ENCODE measurements around the gene HSPD1. TPM values are rescaled to one million over a fixed set of nuclear protein-coding genes. Genes with fewer than 3 reads are reported as not detected.

Gene HSPD1
- total RNA-seq, 1 experiment from 2014 or later: 995 TPM

GRCh38 chr2:197453123-197453913 lies 46.3 kb downstream of the HSPD1 start, which contains the start of gene COQ10B (continued):
- TF ChIP-seq TCF7 (CRISPR knock-in tag; IDR thresholded peaks at IDR 0.05; ENCODE audit: low read depth) (no peak), ZNF423 (CRISPR knock-in tag; IDR thresholded peaks at IDR 0.05) (no peak), ZNF263 (CRISPR knock-in tag; IDR thresholded peaks at IDR 0.05; ENCODE audit: low read depth) (no peak), FOXP1 (CRISPR knock-in tag; IDR thresholded peaks at IDR 0.05; ENCODE audit: borderline replicate concordance) (no peak; the same call in 1 of the 2 replicates), ZNF425 (CRISPR knock-in tag; conservative IDR thresholded peaks at IDR 0.05) (no peak), USF2 (CRISPR knock-in tag; IDR thresholded peaks at IDR 0.05) (0 out of 2 replicates have a peak, but pooled peaks have one; percentile 10), SMAD4 (CRISPR knock-in tag; IDR thresholded peaks at IDR 0.05) (no peak), JUN (CRISPR knock-in tag; IDR thresholded peaks at IDR 0.05) (no peak), CREB1 (CRISPR knock-in tag; IDR thresholded peaks at IDR 0.05) (no peak), SMAD3 (CRISPR knock-in tag; IDR thresholded peaks at IDR 0.05; ENCODE audit: borderline replicate concordance) (no peak), ZSCAN18 (CRISPR knock-in tag; IDR thresholded peaks at IDR 0.05) (no peak), RELA (CRISPR knock-in tag; IDR thresholded peaks at IDR 0.05; ENCODE audit: borderline replicate concordance) (no peak), ATF6 (CRISPR knock-in tag; IDR thresholded peaks at IDR 0.05) (no peak), FOXJ3 (CRISPR knock-in tag; IDR thresholded peaks at IDR 0.05; ENCODE audit: borderline replicate concordance) (no peak), NFE2L1 (CRISPR knock-in tag; IDR thresholded peaks at IDR 0.05) (no peak), OVOL2 (CRISPR knock-in tag; IDR thresholded peaks at IDR 0.05; ENCODE audit: borderline replicate concordance) (no peak), ZBTB21 (CRISPR knock-in tag; IDR thresholded peaks at IDR 0.05; ENCODE audit: borderline replicate concordance) (no peak), EMX1 (CRISPR knock-in tag; IDR thresholded peaks at IDR 0.05) (no peak), NFYB (CRISPR knock-in tag; conservative IDR thresholded peaks at IDR 0.05; ENCODE audit: low read depth) (peak; percentile 85), NR3C1 (CRISPR knock-in tag; conservative IDR thresholded peaks at IDR 0.05; ENCODE audit: low read depth) (no peak), CDX4 (CRISPR knock-in tag; IDR thresholded peaks at IDR 0.05; ENCODE audit: borderline replicate concordance) (no peak)
